Measurements from ENCODE around the gene SPG7.

The SPG7 gene

GRCh38 chr16:89599902-89600301, 91.7 kb downstream of the SPG7 start:
- Histone ChIP-seq H3K36me3 (no peaks in the 10 kb centered on the region), H3K4me3 (ENCODE audit: low read depth, low read length) (no peak overlapping the region), H3K27me3 (ENCODE audit: insufficient read depth, low read depth, severe bottlenecking) (no peaks in the 10 kb centered on the region), H3K9me3 (ENCODE audit: severe bottlenecking) (no peaks in the 10 kb centered on the region), H3K27ac (peak overlapping the region; percentile 63)
- TF ChIP-seq CTCF (IDR thresholded peaks at IDR 0.05; ENCODE audit: low read depth, low read length), result no peak
- no peak for DNase-seq

GRCh38 chr16:89600427-89600826, 92.2 kb downstream of the SPG7 start:
- DNase-seq, result no peak
- no peak overlapping the region for H3K4me3 ChIP-seq (ENCODE audit: low read depth, low read length)
- no peaks in the 10 kb centered on the region for H3K27me3 ChIP-seq (ENCODE audit: insufficient read depth, low read depth, severe bottlenecking)
- H3K27ac ChIP-seq, result peak overlapping the region; percentile 63
- TF ChIP-seq CTCF (IDR thresholded peaks at IDR 0.05; ENCODE audit: low read depth, low read length), result no peak
- no peaks in the 10 kb centered on the region for H3K9me3 ChIP-seq (ENCODE audit: severe bottlenecking)
- H3K36me3 ChIP-seq, result no peaks in the 10 kb centered on the region

- H3K27me3 ChIP-seq (ENCODE audit: insufficient read depth, low read depth, severe bottlenecking), result no peaks in the 10 kb centered on the region
- H3K9me3 ChIP-seq (ENCODE audit: severe bottlenecking), result no peaks in the 10 kb centered on the region
- H3K27ac ChIP-seq, result no peak overlapping the region
- no peak for TF ChIP-seq CTCF (IDR thresholded peaks at IDR 0.05; ENCODE audit: low read depth, low read length)
- H3K4me3 ChIP-seq (ENCODE audit: low read depth, low read length), result no peak overlapping the region
- no peak for DNase-seq
- no peaks in the 10 kb centered on the region for H3K36me3 ChIP-seq
Measured at GRCh38 chr16:89600956-89601355, 92.8 kb downstream of the SPG7 start.

- H3K27me3 ChIP-seq (ENCODE audit: insufficient read depth, low read depth, severe bottlenecking), result no peaks in the 10 kb centered on the region
- H3K36me3 ChIP-seq, result no peaks in the 10 kb centered on the region
- no peaks in the 10 kb centered on the region for H3K9me3 ChIP-seq (ENCODE audit: severe bottlenecking)
- no peak overlapping the region for H3K4me3 ChIP-seq (ENCODE audit: low read depth, low read length)
- DNase-seq, result peak; percentile 12
- no peak overlapping the region for H3K27ac ChIP-seq
- TF ChIP-seq CTCF (IDR thresholded peaks at IDR 0.05; ENCODE audit: low read depth, low read length), result no peak
Measured at GRCh38 chr16:89601906-89602272, 93.7 kb downstream of the SPG7 start.

- no peaks in the 10 kb centered on the region for H3K9me3 ChIP-seq (ENCODE audit: severe bottlenecking)
- TF ChIP-seq CTCF (IDR thresholded peaks at IDR 0.05; ENCODE audit: low read depth, low read length), result no peak
- H3K27me3 ChIP-seq (ENCODE audit: insufficient read depth, low read depth, severe bottlenecking), result no peaks in the 10 kb centered on the region
- H3K27ac ChIP-seq, result no peak overlapping the region
- no peaks in the 10 kb centered on the region for H3K36me3 ChIP-seq
- DNase-seq, result peak; percentile 74
- H3K4me3 ChIP-seq (ENCODE audit: low read depth, low read length), result no peak overlapping the region
Measured at GRCh38 chr16:89602273-89602951, 94.2 kb downstream of the SPG7 start.

Measured in WERI-Rb-1 (cell line).